ENCODE results near the gene CTNNBIP1.

The CTNNBIP1 gene

GRCh38 chr1:9908871-9909233 lies 1.2 kb downstream of the CTNNBIP1 start:
- H3K36me3 ChIP-seq (replicated peaks): no peaks in the 10 kb centered on the region
- no peak for TF ChIP-seq CTCF (IDR thresholded peaks at IDR 0.05; ENCODE audit: low read depth, low read length, missing control alignments)
- peak overlapping the region; percentile 77 for H3K4me3 ChIP-seq (ENCODE audit: low read depth, low read length)
- in situ Hi-C loops (cut with HindIII; ENCODE audit: low pct_ligation_motif_present, low sequenced_read_pairs): no loop called here
- no peak for DNase-seq
- H3K27ac ChIP-seq: no peak overlapping the region
- no peaks in the 10 kb centered on the region for H3K27me3 ChIP-seq (replicated peaks)

DNA sequence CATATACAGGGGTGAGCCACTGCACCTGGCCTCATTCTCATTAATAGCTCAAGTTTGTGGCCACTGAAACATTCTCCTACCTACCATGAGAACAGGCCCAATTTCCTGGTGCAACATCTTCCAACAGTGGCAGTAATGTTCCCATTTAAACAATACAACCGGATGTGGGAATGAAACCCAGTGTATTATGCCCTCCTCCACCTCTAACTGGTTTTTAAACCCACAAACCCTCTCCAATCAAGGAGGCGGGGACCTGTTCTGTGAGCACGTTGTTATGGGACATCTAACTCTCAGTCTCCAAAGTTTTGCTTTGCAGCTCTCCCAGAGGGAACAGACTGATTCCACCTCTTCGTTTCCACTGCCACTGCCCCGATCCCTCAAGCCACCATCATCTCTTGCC lies 2.6 kb downstream of the CTNNBIP1 start:
- DNase-seq: no peak
- H3K36me3 ChIP-seq (replicated peaks): no peaks in the 10 kb centered on the region
- TF ChIP-seq CTCF (IDR thresholded peaks at IDR 0.05; ENCODE audit: low read depth, low read length, missing control alignments): no peak
- H3K4me3 ChIP-seq (ENCODE audit: low read depth, low read length): no peak overlapping the region
- in situ Hi-C loops (cut with HindIII; ENCODE audit: low pct_ligation_motif_present, low sequenced_read_pairs): no loop called here
- H3K27ac ChIP-seq: no peak overlapping the region
- H3K27me3 ChIP-seq (replicated peaks): no peaks in the 10 kb centered on the region

DNA sequence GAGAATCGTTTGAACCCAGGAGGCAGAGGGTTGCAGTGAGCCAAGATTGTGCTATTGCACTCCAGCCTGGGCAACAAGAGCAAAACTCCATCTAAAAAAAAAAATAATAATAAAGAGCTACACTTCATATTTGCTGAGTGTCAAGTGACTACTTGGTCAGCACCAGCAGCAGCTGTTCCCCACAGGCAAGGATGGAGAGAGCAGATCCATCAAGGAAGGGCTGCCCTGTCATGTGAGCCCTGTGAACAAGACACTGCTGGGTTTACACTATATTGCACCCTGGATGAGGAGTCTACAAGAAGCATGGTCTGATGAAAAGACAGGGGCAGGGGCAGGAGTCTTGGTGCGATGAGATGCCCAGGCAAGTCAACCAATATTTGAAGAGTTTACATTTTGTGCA lies 3.6 kb downstream of the CTNNBIP1 start:
- no peaks in the 10 kb centered on the region for H3K27me3 ChIP-seq (replicated peaks)
- no peak overlapping the region for H3K27ac ChIP-seq
- no peak overlapping the region for H3K4me3 ChIP-seq (ENCODE audit: low read depth, low read length)
- H3K36me3 ChIP-seq (replicated peaks): no peaks in the 10 kb centered on the region
- DNase-seq: no peak
- in situ Hi-C loops (cut with HindIII; ENCODE audit: low pct_ligation_motif_present, low sequenced_read_pairs): no loop called here
- no peak for TF ChIP-seq CTCF (IDR thresholded peaks at IDR 0.05; ENCODE audit: low read depth, low read length, missing control alignments)

DNA sequence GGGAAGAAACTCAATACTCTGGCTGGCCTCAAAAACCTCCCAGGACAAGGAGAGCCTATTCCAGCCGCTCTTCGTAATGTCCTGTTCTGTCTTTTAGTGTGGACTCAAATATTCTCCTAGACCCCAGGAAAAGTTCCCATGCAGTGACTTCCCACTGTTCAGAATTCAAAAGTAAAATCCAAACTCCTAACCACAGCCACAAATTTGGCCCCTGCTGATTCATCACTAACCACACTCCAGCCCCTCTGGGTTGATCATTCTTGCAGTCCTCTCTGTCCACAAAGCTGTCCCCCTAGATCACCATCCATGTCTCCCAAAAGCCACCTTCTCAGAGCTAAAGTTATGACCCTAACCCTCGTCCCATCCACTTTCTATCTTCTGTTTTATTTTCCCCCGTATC lies 5.1 kb downstream of the CTNNBIP1 start:
- Histone ChIP-seq H3K27me3 (replicated peaks) (no peaks in the 10 kb centered on the region), H3K4me3 (ENCODE audit: low read depth, low read length) (no peak overlapping the region), H3K36me3 (replicated peaks) (no peaks in the 10 kb centered on the region), H3K27ac (peak overlapping the region; percentile 22)
- in situ Hi-C loops (cut with HindIII; ENCODE audit: low pct_ligation_motif_present, low sequenced_read_pairs): no loop called here
- DNase-seq: peak; percentile 33
- no peak for TF ChIP-seq CTCF (IDR thresholded peaks at IDR 0.05; ENCODE audit: low read depth, low read length, missing control alignments)

- H3K4me3 ChIP-seq (ENCODE audit: low read depth, low read length): no peak overlapping the region
- H3K27me3 ChIP-seq (replicated peaks): no peaks in the 10 kb centered on the region
- no peaks in the 10 kb centered on the region for H3K36me3 ChIP-seq (replicated peaks)
- in situ Hi-C loops (cut with HindIII; ENCODE audit: low pct_ligation_motif_present, low sequenced_read_pairs): no loop called here
- no peak for TF ChIP-seq CTCF (IDR thresholded peaks at IDR 0.05; ENCODE audit: low read depth, low read length, missing control alignments)
- peak overlapping the region; percentile 22 for H3K27ac ChIP-seq
- peak; percentile 48 for DNase-seq
Observed at GRCh38 chr1:9904596-9904995, 5.5 kb downstream of the CTNNBIP1 start.

GRCh38 chr1:9903801-9904527 lies 6.1 kb downstream of the CTNNBIP1 start:
- no peak for TF ChIP-seq CTCF (IDR thresholded peaks at IDR 0.05; ENCODE audit: low read depth, low read length, missing control alignments)
- Histone ChIP-seq H3K27ac (no peak overlapping the region), H3K27me3 (replicated peaks) (no peaks in the 10 kb centered on the region), H3K4me3 (ENCODE audit: low read depth, low read length) (no peak overlapping the region), H3K36me3 (replicated peaks) (no peaks in the 10 kb centered on the region)
- in situ Hi-C loops (cut with HindIII; ENCODE audit: low pct_ligation_motif_present, low sequenced_read_pairs): no loop called here
- DNase-seq: no peak

All from brain microvascular endothelial cell (primary cell).